NCI-H2196 (cell line): ENCODE measurements around the gene DACH1.
"Not testable (repeated sequence)": the region's sequence is repeated elsewhere in the genome, so short reads cannot be mapped to it uniquely, and the experiment has no call there.

Experiments
- DNase-seq: peaks from one replicate; lab custom pipeline; 2025; ENCODE audit not compliant: unreplicated experiment; lab: John Stamatoyannopoulos, UW

Gene DACH1

DNA sequence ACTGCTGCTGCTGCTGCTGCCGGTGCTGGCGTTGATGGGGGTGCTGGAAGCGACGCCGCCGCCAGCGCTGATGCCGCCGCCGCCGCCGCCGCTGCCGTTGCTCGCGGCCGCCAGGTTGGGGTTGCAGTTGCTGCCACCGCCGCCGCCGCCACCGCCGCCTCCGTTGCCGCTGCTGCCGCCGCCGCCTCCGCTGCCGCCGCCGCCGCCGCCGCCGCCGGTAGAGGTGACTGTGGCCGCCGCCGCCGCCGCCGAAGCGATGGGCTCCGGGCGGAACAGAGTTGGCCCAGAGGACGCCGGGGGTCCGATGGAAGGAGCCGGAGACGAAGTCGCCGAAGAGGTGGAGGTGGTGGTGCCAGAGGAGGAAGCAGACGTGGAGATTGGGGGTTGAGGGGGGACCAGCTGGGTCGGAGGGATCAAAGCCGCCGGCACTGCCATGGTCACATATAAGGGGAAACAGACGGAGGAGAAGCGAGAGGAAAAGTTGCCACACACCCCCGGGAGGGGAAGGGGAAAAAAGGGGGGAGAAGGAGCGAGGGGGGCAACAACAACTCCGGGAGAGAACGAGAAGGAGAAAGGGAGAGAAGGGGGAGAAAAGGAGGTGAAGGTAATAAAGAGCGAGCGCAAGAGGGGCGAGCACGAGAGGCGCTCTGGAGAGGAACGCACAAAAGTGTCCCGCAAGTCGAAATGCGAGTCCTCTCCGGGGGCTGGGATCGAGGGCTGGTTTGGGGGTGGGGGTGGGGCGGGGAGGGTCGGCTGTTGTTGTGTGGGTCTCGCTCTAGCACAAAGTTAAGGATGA, 471 bp downstream of the DACH1 start:
- DNase-seq: no peak

DNA sequence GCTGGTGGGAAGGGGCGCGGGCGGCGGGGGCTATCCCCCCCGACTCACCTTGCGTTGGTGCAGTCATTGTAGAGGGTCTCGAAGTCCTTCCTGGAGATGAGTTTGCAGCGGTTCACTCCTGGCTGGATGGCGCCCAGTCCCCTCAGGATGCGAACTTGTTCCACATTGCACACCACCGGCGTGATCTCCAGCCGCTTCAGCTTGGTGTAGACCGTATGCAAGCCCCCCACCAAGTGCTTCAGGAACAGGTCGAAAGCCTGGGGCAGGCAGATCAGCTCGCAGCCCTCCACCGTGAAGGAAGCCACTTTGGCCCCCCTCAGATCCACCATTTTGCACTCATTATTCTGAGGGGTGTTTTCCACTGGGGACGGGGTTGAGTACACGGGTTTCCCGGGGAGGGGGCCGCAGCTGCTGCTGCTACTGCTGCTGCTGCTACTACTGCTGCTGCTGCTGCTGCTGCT, 1.1 kb downstream of the DACH1 start:
- no peak for DNase-seq

DNA sequence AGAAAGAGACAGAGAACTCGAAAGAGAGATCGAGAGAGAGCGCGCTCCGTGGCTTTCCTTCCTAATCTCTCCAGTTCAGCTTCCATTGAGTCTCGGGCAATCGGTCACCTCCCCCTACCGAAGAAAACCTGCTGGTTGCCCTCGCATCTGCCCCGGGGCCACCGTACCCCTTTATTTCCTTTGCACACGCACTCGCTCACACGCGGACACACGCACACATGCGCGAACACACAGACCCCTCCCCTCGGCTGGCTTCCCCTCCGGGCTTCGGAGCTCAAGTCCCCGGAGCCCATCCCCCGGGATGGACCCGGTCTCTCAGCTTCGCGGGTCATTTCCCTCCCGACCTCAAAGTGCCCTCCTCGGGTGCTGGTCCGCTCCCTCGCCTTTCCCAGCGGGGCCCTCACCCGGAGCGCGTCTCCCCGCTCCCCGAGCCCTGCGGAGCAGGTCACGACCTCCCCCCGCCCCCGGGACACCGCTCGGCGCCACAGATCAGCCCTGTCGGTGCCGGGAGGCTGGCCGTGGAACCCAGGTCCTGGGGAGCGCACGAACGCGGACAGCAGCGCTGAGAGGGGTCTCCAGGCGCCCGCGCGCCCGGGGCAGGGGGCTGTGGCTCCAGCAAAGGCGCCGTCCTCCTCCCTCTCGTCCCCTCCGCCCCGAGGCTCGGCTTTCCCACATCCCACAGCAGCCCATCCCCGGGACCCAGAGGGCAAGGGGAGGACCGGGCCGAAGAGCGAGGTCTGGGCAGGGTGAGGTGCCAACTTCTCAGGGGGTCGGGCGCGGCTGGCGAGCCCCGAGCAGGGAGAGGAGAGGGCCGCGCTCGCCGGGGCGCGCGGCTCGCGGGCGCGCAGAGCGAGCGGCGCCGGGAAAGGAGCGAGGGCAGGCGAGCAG, 1.8 kb downstream of the DACH1 start:
- no peak for DNase-seq

DNA sequence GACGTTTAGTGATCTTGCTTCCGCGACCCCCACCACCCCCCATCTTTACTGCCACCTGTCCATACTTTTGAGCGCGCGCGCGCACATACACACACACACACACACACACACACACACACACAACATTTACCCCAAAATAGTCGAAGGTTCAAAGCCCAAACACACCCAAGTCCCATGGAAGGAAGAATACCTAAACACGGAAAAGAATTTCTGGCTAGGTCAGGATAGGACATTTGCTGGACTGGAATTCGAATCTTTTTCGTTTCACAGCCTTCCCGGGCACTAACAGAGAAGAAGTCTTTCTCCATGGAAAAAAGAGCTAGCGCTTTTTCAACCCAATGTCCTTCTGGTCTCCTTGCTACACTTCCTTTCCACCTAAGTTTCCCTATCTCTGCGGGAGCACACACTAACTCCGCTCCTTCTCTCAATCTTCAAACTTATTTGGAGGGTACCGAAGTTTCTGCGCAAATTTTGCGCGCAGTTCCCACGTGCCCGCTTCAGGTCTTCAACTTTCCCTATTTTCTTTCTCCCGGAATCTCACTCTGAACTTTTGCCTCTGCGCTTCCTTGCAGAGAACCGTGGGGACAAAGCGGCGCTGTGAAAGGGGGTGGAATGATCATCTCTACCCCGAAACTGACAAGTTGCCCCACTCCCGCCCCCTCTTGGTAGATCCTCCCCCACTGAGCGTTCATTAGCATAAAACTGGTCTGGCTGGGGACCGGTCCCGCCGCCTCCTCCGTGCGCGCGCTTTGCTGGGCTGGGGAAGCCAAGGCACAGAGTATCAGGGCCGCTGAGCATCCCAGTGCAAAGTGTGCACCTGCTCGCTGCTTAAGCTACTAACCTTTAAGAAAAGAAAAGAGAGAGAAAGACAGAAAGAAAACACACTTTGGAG, 2.7 kb downstream of the DACH1 start:
- DNase-seq: no peak

DNA sequence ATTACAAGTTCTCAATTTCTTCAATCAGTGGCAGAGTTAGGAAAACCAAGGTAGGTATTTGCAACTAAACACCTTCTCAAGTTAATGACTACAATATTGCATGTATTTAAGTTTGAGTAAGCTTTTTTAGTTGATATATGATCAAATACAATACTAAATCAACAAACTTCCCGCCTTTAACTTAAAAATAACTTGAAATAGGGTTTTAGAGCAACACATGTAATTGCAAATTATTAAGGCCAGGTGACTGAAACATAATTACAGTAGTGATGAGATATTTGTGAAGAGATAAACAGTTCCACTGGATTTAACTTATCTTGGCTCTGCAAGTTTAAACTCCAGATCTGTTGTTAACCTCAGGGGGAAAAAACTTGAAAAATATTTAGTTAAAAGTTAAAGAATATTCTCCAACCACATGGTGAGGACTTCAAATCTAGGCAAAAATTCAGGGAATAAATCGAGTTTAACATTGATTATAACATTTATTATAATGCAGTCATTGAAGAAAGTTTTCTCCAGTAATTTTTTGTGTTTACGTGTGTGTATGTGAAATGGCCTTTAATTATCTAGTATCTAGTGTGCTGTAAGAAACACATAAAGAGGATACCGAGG, 3.6 kb downstream of the DACH1 start:
- DNase-seq: no peak

DNA sequence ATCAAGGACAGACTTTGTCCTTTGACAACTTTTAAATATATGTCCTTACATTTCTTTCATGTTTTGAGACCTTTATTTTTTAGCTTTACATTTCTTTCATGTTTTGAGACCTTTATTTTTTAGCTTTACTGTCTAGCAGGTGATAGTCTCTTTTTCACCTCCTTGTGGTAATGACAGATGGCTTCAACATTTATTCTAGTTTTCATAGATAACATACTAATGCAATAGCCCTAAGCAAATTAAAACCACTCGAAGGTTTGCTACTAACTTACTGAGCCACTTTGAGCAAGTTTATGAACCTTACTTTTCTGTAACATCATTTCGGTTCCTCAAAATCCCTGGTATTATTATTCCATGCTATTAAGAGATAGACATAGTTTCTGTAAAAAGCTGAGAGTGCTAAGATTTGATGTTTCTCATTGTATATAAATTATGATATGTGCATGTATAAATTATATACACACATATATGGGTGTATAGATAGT, 4.5 kb downstream of the DACH1 start:
- no peak for DNase-seq

DNA sequence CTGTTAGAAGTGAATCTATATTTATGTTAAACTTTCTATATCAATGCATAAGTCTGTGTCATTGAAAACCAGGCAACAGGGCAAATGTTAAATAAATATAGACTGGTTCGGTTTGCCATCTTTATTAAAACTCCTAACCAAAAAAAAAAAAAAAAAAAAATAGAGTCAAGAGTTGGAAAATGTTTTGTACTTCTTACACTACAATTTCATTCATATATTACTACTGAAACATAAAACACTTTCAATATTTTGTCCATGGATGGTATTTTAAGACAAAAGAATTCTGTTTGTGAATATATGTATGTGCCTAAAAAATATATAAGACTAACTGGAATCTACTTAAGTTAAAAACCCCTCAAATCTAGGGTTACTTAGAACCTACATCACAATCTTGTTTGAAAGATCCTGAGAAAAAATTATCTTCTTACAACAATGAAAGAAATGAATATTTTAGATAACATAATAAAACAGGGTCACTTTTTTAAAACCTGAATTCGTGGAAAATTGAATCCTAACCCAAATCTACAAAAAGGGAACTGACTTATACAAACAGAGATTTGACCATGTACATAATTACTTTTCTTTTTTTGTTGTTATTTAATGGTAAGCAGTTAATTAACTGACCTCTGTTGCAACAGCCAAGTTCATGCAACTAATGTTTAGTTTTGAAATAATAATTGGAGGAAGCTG, 5.1 kb downstream of the DACH1 start:
- DNase-seq: no peak

DNA sequence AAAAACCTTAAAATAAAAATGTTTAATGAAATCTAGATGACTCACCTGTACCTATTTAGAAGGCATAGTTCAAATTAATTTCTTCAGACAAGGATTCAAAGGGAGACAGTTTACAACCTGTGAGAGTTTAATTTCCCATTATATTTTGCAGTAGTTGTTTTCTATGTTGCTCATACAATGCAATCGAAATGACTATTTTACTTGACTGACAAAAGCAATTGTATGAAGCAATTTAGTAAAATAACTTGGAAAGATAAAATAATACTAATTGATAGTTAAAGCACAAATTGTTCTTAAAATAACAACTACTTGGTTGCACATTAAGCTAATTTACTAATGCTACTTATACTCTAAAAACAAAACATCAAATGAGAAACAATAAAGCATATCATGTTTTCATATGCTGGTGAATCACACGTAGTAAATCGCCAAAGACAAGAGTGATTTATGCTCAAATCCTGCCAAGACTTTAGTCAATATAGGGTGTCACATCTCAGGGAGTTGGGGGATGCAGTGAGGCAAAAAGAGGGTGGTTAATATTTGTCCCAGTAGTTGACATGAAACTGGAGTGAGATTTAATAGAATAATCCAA, 6.4 kb downstream of the DACH1 start:
- DNase-seq: no peak

DNA sequence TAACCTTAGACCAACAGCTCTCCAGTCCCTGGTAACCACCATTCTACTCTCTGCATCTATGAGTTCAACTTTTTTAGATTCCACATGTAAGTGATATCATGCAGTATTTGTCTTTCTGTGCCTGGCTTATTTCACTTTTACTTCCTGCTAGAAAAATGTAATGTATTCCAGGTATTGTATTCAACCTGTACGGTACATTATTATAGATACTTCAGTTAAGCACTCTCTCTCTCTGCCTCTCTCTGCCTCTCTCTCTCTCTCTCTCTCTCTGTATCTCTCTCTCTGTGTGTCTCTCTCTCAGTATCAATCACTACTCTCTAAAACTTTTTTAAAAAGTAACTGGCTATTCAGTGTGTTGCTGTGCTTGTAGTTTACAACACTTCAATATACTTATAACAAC, 8.4 kb downstream of the DACH1 start:
- DNase-seq: no peak

DNA sequence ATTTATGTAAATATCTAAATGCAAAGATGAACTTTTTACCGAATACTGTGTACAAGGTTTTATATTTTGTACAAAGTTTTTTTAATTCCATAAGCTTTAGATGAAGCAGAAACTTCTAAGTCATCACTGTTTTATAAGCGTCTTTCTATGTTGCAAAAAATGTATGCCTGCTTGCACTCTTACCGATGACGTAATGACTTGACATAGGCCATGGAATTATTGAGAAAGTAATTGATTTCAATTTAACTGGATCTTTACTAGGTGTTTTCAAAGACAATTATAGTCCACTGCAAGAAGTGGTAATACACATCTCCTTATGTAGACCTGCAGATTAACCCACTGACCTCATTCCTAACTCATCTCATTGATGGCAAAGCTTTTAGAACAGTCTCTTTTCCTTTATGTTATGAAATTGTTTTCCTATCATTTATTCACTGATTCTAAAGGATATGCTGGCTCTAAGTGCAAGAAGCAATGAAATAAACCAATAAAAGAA, 10.4 kb downstream of the DACH1 start:
- DNase-seq: no peak

DNA sequence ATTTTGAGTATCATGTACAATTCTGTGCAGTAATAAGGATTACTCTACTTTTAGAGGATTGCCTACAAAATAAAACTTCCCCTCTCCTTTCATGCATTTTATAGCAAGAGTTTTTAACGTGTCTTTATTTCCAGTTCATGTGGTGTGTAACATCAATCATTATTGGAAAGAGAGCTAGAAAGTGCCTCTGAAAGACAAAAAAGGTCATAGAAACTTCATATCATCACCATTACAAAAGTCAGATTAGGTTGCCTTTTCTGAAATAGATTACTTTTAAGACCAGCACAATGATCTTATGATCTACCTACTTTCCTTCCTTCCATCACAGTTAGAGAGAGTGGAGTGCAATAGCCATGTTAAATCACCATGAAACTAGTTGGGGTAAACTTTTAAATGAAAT, 12.6 kb downstream of the DACH1 start:
- no peak for DNase-seq

DNA sequence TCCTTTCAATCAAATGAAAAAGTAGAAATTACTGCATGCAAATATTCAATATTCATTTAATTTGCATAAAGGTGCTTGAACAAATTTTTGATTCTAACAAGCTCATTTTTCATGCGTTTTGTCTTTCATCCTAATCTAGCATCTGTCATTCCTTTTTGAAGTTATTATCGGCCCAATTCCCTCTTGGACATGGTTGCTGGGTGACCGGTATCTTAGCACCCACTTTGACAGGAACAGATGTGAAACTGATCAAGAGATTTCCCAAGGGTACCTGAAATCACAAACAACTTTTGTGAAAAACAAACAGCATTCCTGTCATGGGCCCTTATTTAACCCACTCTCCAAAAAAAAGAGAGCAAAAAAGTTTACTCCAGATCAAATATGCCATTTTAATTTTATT, 13.3 kb downstream of the DACH1 start:
- no peak for DNase-seq

DNA sequence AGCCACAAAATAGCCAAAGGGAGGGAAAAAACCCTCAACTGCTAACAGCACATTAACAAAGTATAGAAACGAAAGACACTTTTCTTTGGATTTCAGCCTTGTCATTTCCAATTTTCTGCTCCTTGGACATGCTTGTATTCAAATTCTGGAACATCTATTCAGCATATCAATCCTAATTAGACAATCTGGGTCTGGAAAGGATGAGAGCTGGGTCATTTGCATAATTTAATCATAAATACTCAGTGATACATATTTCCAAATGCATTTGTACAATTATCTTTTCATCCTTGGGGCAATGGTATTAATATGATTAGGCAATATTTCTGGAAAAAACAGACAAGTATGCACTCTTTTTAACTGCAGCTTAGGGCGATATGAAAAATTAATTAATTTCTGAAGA, 14.3 kb downstream of the DACH1 start:
- DNase-seq: no peak

DNA sequence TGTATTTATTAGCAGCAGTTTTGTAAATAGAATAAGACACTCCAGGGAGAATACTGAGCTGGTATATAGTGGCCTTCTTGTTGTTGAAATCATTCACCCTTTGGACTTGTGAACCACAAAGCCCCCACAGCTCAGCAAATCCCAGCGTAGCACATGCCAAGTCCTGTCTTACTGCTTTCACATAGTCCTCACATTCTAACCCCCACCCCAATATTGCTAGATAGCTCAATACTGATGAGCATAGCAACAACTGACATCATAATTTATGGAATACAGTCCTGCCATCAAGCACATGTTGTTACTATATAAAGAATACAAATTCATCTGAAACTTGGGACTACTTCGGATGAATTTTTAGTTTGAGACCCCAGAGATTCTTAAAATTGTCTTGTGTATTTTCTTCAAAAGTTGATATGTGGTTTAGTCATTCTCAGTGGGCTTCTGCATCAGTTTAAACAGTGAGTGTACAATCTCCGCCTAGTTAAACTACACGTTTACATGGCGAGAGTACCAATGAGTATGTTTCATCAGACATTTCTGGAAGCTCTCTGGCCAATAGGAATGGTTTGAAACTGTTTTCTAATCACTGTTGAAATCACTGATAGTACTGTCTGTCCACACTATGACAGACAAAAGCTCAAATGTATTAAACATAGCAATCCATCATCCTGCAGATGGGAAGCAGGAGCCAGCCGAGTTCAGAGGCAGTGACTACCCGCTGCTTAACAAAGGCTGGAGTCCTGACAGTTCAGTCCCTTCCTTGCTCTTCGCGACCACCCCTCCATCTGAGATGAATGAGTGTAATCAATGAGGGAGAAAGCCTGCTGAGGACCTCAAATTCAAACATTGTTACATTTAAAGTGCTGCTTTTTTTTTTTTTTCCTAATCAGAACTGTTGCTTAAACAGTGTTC, 15.2 kb downstream of the DACH1 start:
- no peak for DNase-seq

DNA sequence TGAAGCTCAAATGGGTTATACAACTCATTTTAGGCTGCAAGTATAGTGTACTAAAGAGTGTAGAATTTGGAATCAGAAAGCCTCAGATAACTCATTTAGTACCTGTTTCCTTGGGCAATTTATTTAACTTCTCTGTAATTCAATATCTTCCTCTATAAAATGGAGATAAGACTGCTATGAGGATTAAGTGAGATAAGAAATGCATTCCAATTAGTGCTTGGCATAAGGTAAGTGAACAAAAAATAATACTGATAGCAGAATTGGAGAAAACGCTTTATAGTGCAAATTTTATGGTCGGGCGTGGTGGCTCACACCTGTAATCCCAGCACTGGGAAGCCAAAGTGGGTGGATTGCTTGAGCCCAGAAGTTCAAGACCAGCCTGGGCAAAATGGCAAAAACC, 25.0 kb downstream of the DACH1 start:
- DNase-seq: no peak

DNA sequence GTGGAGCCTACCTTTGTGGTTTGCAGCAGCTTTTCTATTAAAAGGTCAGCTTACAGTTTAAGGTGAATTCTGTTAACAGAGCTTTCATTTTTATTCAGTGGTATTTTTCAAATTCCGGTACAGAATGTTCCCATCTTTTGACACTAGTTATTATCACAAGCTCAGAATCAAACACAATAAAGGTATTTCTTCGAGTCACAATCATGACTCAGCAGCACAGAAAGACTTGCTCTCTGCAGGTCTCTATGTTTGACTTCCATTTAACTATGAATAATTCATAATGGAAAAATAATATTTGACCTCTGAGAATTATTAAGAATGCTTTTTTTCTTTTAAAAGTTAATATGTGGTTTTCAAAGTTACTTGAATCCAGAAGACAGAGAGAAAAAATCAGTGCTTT, 28.2 kb downstream of the DACH1 start:
- no peak for DNase-seq

DNA sequence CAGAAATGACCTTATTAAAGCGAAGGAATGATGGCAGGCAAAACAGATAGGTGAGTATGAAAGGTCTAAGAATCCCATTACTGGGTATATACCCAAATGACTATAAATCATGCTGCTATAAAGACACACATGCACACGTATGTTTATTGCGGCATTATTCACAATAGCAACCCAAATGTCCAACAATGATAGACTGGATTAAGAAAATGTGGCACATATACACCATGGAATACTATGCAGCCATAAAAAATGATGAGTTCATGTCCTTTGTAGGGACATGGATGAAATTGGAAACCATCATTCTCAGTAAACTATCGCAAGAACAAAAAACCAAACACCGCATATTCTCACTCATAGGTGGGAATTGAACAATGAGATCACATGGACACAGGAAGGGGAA, 29.4 kb downstream of the DACH1 start:
- not testable (repeated sequence) for DNase-seq

DNA sequence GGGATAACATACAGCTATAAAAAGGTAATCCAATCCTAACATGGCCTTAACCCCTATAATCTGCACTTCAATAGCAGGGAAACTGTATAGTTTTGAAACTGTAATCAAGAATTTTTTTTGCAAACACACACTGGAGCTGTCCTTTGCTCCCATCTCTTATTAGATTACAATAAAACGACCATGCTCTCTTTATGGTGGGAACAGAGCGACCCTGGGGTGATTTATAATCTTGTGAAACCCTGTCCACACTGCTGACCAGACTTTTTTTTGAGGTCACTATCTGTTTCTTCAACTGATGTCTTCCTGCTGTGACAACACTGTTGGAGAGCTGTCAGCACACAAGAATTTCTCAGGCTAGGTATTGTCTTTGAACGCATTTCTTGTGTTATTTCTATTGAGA, 35.3 kb downstream of the DACH1 start:
- no peak for DNase-seq
